H9 (cell line): Measurements from ENCODE around the gene CACNB2. TPM values are rescaled to one million over a fixed set of nuclear protein-coding genes. Genes with fewer than 3 reads are reported as not detected.

ENCODE experiments used
- DNase-seq: peaks from one replicate; pipeline ENCODE4 v3.0.0-alpha.2; 2017
- H2AFZ ChIP-seq: one replicate; pipeline ENCODE4 v1.6.1; 2013; ENCODE audit warnings: mild to moderate bottlenecking, low read length, control low read depth, moderate library complexity
- H2AK5ac ChIP-seq: 2 replicates; pipeline ENCODE4 v1.6.1; 2013; ENCODE audit warnings: low read length, control low read depth, mixed read lengths; ENCODE audit not compliant: insufficient read length
- H2BK120ac ChIP-seq: one replicate; pipeline ENCODE4 v1.6.1; 2013; ENCODE audit warnings: low read depth, mild to moderate bottlenecking, low read length, control low read depth, inconsistent platforms; ENCODE audit not compliant: poor library complexity, severe bottlenecking
- H2BK12ac ChIP-seq: 2 replicates; pipeline ENCODE4 v1.6.1; 2013; ENCODE audit warnings: low read length, control low read depth, mixed read lengths, low read depth; ENCODE audit not compliant: insufficient read length
- H2BK15ac ChIP-seq: 2 replicates; pipeline ENCODE4 v1.6.1; 2013; ENCODE audit warnings: low read depth, low read length, control low read depth
- H2BK20ac ChIP-seq: one replicate; pipeline ENCODE4 v1.6.1; 2013; ENCODE audit warnings: low read depth, mild to moderate bottlenecking, low read length, control low read depth, inconsistent platforms; ENCODE audit not compliant: poor library complexity, severe bottlenecking
- H2BK5ac ChIP-seq: 2 replicates; pipeline ENCODE4 v1.6.1; 2013; ENCODE audit warnings: low read length, control low read depth, mixed read lengths; ENCODE audit not compliant: insufficient read length
- H3K14ac ChIP-seq: 2 replicates; pipeline ENCODE4 v1.6.1; 2013; ENCODE audit warnings: low read length, control low read depth; ENCODE audit not compliant: insufficient read depth
- H3K18ac ChIP-seq: 2 replicates; pipeline ENCODE4 v1.6.1; 2013; ENCODE audit warnings: low read depth, mild to moderate bottlenecking, mixed read lengths, low read length, control low read depth; ENCODE audit not compliant: insufficient read length
- H3K23ac ChIP-seq: 2 replicates; pipeline ENCODE4 v1.6.1; 2013; ENCODE audit warnings: low read length, control low read depth, mixed read lengths, low read depth; ENCODE audit not compliant: insufficient read length
- H3K23me2 ChIP-seq: 2 replicates; pipeline ENCODE4 v1.6.1; 2013; ENCODE audit warnings: low read depth, mild to moderate bottlenecking, mixed read lengths, low read length, control low read depth; ENCODE audit not compliant: insufficient read length, poor library complexity, severe bottlenecking
- H3K27ac ChIP-seq: 2 replicates; pipeline ENCODE4 v1.5.1; 2013; ENCODE audit warnings: low read length, control low read depth, mixed read lengths, low read depth; ENCODE audit not compliant: insufficient read length
- H3K27me3 ChIP-seq: 2 replicates; pipeline ENCODE4 v1.6.1; 2013; ENCODE audit warnings: low read length, control low read depth, inconsistent platforms; ENCODE audit not compliant: insufficient read depth
- H3K4ac ChIP-seq: 2 replicates; pipeline ENCODE4 v1.6.1; 2013; ENCODE audit warnings: low read depth, mild to moderate bottlenecking, control low read depth, inconsistent platforms, low read length, moderate library complexity
- H3K4me1 ChIP-seq: 2 replicates; pipeline ENCODE4 v1.6.1; 2013; ENCODE audit warnings: low read length, control low read depth, inconsistent platforms; ENCODE audit not compliant: insufficient read depth
- H3K4me2 ChIP-seq: 2 replicates; pipeline ENCODE4 v1.6.1; 2013; ENCODE audit warnings: low read length, control low read depth, mixed read lengths; ENCODE audit not compliant: insufficient read length, insufficient read depth
- H3K56ac ChIP-seq: 2 replicates; pipeline ENCODE4 v1.6.1; 2013; ENCODE audit warnings: low read depth, mild to moderate bottlenecking, mixed read lengths, low read length, control low read depth; ENCODE audit not compliant: insufficient read length
- H3K79me1 ChIP-seq: 2 replicates; pipeline ENCODE4 v1.6.1; 2013; ENCODE audit warnings: low read depth, mild to moderate bottlenecking, moderate library complexity, low read length, control low read depth, inconsistent platforms; ENCODE audit not compliant: insufficient read depth, poor library complexity, severe bottlenecking
- H3K79me2 ChIP-seq: 2 replicates; pipeline ENCODE4 v1.6.1; 2013; ENCODE audit warnings: low read length, control low read depth, inconsistent platforms; ENCODE audit not compliant: insufficient read depth
- H3K9ac ChIP-seq: 2 replicates; pipeline ENCODE4 v1.6.1; 2013; ENCODE audit warnings: low read length, control low read depth, mixed read lengths; ENCODE audit not compliant: insufficient read length; ENCODE audit errors: extremely low read depth
- H3K9me3 ChIP-seq: one replicate; pipeline ENCODE4 v1.6.1; 2013; ENCODE audit warnings: low read depth, low read length, inconsistent platforms; ENCODE audit not compliant: control insufficient read depth
- H3T11ph ChIP-seq: one replicate; pipeline ENCODE4 v1.6.1; 2013; ENCODE audit warnings: mild to moderate bottlenecking, low read length, control low read depth, inconsistent platforms
- H4K20me1 ChIP-seq: one replicate; pipeline ENCODE4 v1.6.1; 2013; ENCODE audit not compliant: control insufficient read depth, insufficient read length, insufficient read depth
- H4K5ac ChIP-seq: 2 replicates; pipeline ENCODE4 v1.6.1; 2013; ENCODE audit warnings: low read depth, mild to moderate bottlenecking, mixed read lengths, low read length, control low read depth; ENCODE audit not compliant: insufficient read length
- H4K8ac ChIP-seq: replicated peaks from 2 replicates; pipeline ENCODE4 v1.6.1; 2013; ENCODE audit warnings: low read length, control low read depth, mixed read lengths, low read depth; ENCODE audit not compliant: insufficient read length
- H4K91ac ChIP-seq: 2 replicates; pipeline ENCODE4 v1.6.1; 2013; ENCODE audit warnings: low read depth, mild to moderate bottlenecking, moderate library complexity, mixed read lengths, low read length, control low read depth; ENCODE audit not compliant: insufficient read length
- H3K27ac Mint-ChIP-seq, 3 experiments: 2 replicates in 2 of 3; 3 replicates in 1 of 3; pipeline ENCODE4 v1.8.0; 2020 to 2021; ENCODE audit warnings: mixed read lengths in 3 of 3, mild to moderate bottlenecking in 1 of 3, moderate library complexity in 1 of 3
- H3K27me3 Mint-ChIP-seq: 2 replicates; pipeline ENCODE4 v1.8.0; 2021; ENCODE audit warnings: low read depth, mild to moderate bottlenecking, moderate library complexity, mixed read lengths
- H3K36me3 Mint-ChIP-seq, 3 experiments: 2 replicates in 2 of 3; 3 replicates in 1 of 3; pipeline ENCODE4 v1.8.0; 2020 to 2021; ENCODE audit warnings: low read depth in 3 of 3, mixed read lengths in 3 of 3; ENCODE audit not compliant: insufficient read depth in 1 of 3
- H3K4me1 Mint-ChIP-seq, 2 experiments: 2 replicates each; pipeline ENCODE4 v1.8.0; 2020; ENCODE audit warnings: mixed read lengths in 2 of 2
- H3K4me3 Mint-ChIP-seq, 2 experiments: 2 replicates in 1 of 2; 3 replicates in 1 of 2; pipeline ENCODE4 v1.8.0; 2020 to 2021; ENCODE audit warnings: mild to moderate bottlenecking in 2 of 2, mixed read lengths in 2 of 2, moderate library complexity in 1 of 2
- H3K9me3 Mint-ChIP-seq, 2 experiments: 2 replicates in 1 of 2; 3 replicates in 1 of 2; pipeline ENCODE4 v1.8.0; 2020; ENCODE audit warnings: mild to moderate bottlenecking in 2 of 2, mixed read lengths in 2 of 2, moderate library complexity in 1 of 2
- WGBS: extraction: QIAGEN DNeasy Blood & Tissue Kit; methylation state at CpG from one replicate; pipeline ENCODE4 v1.1.7; 2013; ENCODE audit warnings: missing lambda C conversion rate, low lambda C conversion rate, mixed read lengths; ENCODE audit not compliant: insufficient read length; ENCODE audit errors: extremely low coverage; 5-methylcytosine and 5-hydroxymethylcytosine counted together
- total RNA-seq: library from RNA; stranded (reverse); gene quantifications from 2 replicates; pipeline ENCODE4 v1.2.1, GENCODE V29; 2021
- TF ChIP-seq, protein P1 (sequence below): fragments of 200-600 bp; sonication (generic); conservative IDR thresholded peaks from 3 replicates; pipeline ENCODE4 v1.8.0; 2021; ENCODE audit warnings: antibody characterized with exemption, mild to moderate bottlenecking

CACNB2 gene
- total RNA-seq, 1 experiment from 2014 or later = 2.6 TPM

DNA sequence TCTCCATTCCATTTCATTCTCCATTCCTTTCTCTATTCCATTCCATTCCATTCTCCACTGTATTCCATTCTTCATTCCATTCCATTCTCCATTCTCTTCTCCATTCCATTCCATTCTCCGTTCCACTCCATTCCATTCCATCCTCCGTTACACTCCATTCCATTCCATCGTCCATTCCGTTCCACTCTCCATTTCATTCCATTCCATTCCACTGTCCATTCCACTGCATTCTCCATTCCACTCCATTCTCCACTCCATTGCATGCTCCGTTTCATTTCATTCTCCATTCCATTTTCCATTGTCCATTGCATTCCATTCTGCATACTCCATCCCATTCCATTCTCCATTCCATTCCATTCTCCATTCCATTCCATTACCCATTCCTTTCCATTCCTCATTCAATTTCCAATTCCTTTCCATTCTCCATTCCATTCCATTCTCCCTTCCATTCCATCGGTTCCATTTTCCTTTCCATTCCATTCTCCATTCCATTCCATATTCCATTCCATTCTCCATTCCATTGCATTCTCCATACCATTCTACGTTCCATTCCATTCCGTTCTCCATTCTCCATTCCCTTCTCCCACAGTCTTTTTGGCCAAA, 432.8 kb downstream of the CACNB2 start:
- H4K5ac ChIP-seq = no peak overlapping the region
- no peak overlapping the region for H2BK12ac ChIP-seq

More for the DNA sequence above, 432.8 kb downstream of the CACNB2 start:
- TF ChIP-seq, protein P1, sequence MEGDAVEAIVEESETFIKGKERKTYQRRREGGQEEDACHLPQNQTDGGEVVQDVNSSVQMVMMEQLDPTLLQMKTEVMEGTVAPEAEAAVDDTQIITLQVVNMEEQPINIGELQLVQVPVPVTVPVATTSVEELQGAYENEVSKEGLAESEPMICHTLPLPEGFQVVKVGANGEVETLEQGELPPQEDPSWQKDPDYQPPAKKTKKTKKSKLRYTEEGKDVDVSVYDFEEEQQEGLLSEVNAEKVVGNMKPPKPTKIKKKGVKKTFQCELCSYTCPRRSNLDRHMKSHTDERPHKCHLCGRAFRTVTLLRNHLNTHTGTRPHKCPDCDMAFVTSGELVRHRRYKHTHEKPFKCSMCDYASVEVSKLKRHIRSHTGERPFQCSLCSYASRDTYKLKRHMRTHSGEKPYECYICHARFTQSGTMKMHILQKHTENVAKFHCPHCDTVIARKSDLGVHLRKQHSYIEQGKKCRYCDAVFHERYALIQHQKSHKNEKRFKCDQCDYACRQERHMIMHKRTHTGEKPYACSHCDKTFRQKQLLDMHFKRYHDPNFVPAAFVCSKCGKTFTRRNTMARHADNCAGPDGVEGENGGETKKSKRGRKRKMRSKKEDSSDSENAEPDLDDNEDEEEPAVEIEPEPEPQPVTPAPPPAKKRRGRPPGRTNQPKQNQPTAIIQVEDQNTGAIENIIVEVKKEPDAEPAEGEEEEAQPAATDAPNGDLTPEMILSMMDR = no peak
- Histone ChIP-seq H4K20me1 (no peaks in the 10 kb centered on the region), H3K4me1 (no peaks in the 10 kb centered on the region), H3K23ac (no peak overlapping the region), H3K4ac (no peak overlapping the region), H2BK20ac (no peak overlapping the region), H3K79me2 (no peaks in the 10 kb centered on the region; the same call in 1 of the 2 replicates), H3K79me1 (no peaks in the 10 kb centered on the region), H3K56ac (no peak overlapping the region), H2BK120ac (no peak overlapping the region), H2BK5ac (no peak overlapping the region), H3K9ac (no peak overlapping the region), H4K8ac (no peak overlapping the region), H3T11ph (no peak overlapping the region), H3K14ac (no peak overlapping the region), H2AK5ac (no peak overlapping the region), H3K9me3 (peaks cover 64% of the 10 kb centered on the region), H3K27ac (no peak overlapping the region), H3K23me2 (no peaks in the 10 kb centered on the region), H4K91ac (no peak overlapping the region), H3K4me2 (no peak overlapping the region), H2AFZ (no peak overlapping the region), H3K27me3 (no peaks in the 10 kb centered on the region), H3K18ac (no peak overlapping the region), H2BK15ac (no peak overlapping the region)
- Mint-ChIP-seq H3K4me3 (no peak overlapping the region), H3K36me3 (peaks cover 17 to 36% (median 32%) of the 10 kb centered on the region in 3 experiments), H3K27ac (no peak overlapping the region), H3K4me1 (no peaks in the 10 kb centered on the region), H3K9me3 (peaks cover 2 to 15% of the 10 kb centered on the region in 2 experiments; a peak in 3 of 5 replicates), H3K27me3 (no peaks in the 10 kb centered on the region)
- 100% methylated on average over 7 of the region's 8 CpGs for WGBS
- no peak for DNase-seq
